Bone marrow (tissue), 2 donors: ENCODE measurements around the gene TGFBRAP1.

Source experiments
- DNase-seq, 2 donors: peaks; one replicate each; lab custom pipeline; 2025; lab: John Stamatoyannopoulos, UW

The TGFBRAP1 gene

GRCh38 chr2:105317937-105318336, 11.6 kb downstream of the TGFBRAP1 start:
- no peak for DNase-seq

DNA sequence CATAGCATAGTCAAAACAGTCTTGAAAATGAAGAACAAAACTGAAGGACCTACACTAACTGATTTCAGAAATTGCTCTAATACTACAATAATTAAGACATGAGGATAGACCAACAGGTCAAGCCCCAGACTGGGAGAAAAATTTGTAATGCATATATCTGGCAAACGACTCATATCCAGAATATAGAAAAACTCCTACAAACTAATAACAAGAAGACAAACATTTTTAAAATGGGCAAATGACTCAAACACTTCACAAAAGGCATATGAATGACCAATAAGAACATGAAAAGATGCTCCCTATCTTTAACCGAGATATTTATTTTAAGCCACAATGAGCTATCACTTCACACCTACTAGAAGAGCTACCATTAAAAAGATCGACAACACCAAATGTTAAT, 14.2 kb downstream of the TGFBRAP1 start:
- DNase-seq: no peak

DNA sequence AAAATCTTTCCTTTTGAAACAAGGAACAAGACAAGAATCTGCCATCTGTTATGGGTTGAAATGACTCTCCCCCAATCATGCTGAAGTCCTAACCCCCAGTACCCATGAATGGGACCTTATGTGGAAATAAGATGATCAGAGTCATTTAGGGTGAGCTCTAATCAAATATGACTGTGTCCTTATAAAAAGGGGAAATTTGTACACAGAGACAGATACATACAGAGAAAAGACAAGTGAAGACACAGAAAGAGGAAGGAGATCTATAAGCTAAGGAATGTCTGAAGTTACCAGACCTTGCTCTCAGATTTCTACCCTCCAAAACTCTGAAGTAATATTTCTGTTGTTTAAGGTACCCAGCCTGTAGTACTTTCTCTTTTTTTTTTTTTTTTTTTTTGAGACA, 15.7 kb downstream of the TGFBRAP1 start:
- peak in 1 of 2 donors; percentile 62 for DNase-seq

- peak in 1 of 2 donors; percentile 58 for DNase-seq
Measured at GRCh38 chr2:105309147-105309545, 20.4 kb downstream of the TGFBRAP1 start.

- DNase-seq: no peak
Measured at GRCh38 chr2:105308382-105309146, 21.0 kb downstream of the TGFBRAP1 start.

GRCh38 chr2:105307962-105308361, 21.6 kb downstream of the TGFBRAP1 start:
- no peak for DNase-seq

- DNase-seq: no peak
Measured at GRCh38 chr2:105307550-105307949, 22.0 kb downstream of the TGFBRAP1 start.

- no peak for DNase-seq
Measured at GRCh38 chr2:105307146-105307545, 22.4 kb downstream of the TGFBRAP1 start.

DNA sequence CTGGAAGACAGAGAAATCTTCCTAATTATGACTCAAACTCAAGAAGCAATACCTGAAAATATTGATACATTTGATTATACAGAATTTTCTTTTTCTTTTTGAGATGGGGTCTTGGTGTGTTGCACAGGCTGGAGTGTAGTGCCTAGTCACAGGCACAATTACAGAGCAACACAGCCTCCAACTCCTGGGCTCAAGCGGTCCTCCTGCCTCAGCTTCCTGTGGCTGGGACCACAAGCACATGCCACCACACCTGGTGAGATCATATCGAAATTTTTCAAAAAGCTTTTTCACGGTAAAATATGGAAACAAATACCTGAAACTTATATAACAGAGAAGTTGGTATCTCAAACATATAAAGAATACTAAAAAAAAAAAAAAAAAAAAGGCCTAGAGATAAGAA, 27.9 kb downstream of the TGFBRAP1 start:
- DNase-seq: no peak

- no peak for DNase-seq
Measured at GRCh38 chr2:105299290-105299689, 30.2 kb downstream of the TGFBRAP1 start.

DNA sequence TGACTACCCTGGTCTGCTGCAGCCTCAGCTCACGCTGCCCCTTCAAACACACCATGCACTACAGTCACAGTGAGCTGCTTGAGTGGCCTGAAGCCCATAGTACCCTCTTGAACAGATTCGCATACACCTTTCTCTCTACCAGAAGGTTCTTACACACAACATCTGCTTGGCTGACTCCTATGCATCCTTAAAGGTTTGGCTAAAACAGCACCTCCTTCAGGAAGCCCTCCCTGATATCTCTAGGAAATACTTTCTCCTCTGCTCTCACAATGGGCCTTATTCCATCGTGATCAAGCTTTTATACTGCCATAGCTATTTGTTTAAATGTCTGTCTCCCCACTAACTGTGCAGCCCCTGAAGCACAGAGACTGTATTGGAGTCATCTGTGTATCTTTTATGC, 31.5 kb downstream of the TGFBRAP1 start:
- no peak for DNase-seq

GRCh38 chr2:105297216-105297615, 32.3 kb downstream of the TGFBRAP1 start:
- no peak for DNase-seq

- no peak for DNase-seq
Measured at GRCh38 chr2:105296017-105296611, 33.4 kb downstream of the TGFBRAP1 start.

DNA sequence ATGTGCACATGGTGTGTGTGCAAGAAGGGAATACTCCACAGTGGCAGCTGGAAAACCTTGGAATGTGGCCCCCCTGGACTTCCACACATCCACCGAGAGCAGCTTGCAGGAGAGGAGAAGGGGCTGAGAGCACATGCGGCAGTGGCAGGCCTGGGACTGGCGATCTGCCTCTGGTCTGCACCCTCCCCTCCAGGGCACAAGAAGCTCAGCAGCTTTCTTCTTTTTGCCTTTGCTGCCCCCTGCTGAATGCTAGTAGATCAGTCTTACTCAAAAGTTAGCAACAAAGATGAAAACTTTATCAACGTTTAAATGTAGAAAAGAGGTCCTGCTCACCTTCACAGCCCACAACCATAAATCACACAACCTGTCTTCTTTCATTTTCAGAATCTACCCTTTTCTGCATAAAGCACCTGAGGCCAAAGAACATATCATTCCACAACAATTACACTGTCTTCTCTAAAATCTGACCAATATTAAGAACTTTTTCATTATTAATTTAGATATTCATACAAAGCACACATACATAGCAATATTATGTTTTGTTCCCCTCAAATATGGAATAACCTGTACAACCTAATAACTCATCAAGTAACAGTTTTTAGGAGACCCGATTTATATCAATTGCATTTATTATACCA, 34.6 kb downstream of the TGFBRAP1 start:
- DNase-seq: peak in 1 of 2 donors; percentile 35

- DNase-seq: no peak
Measured at GRCh38 chr2:105294046-105294445, 35.5 kb downstream of the TGFBRAP1 start.

DNA sequence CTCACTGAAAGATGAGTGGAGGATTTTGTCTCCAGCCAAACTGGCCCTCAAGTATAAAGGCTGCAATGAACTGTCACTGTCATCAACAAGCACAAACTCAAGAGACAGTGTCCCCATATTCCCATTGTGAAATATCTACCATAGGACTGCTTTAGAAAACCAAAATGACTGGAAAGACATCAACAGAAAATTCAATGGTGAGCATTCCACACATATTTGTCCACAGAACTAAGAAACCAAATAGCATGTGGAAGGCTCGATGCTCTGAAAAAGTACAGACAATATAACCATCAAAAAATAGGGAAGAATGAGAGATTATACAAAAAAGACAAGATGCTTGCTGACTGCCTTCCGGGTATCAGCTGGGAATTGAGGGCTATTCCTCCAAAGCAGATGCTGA, 37.6 kb downstream of the TGFBRAP1 start:
- DNase-seq: no peak

DNA sequence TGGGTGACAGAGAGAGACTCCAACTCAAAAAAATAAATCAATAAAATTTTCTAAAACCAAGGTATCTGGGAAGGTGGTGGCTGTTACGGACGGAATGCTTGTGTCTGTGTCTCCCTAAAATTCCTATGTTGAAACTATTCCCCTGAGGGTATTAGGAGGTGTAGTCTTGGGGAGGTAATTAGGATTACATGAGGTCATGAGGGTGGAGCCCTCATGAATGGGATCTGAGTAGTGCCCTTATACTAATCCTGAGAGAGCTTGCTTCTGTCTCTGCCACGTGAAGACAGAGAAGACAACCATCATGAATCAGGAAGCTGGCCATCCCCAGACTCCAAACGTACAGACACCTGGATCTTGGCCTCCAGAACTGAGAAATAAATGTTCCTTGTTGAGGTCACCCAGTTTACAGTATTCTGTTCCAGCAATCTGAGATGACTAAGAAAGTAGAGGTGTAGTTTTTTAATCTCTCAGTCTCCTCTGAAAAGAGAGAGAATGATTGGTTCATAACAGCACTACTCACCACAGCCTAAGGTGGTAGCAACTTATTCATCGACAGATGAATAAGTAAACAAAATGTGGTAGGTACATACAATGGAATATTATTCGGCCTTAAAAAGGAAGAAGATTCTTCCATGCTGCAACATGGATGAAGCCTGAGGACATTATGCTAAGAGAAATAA, 38.4 kb downstream of the TGFBRAP1 start:
- no peak for DNase-seq

DNA sequence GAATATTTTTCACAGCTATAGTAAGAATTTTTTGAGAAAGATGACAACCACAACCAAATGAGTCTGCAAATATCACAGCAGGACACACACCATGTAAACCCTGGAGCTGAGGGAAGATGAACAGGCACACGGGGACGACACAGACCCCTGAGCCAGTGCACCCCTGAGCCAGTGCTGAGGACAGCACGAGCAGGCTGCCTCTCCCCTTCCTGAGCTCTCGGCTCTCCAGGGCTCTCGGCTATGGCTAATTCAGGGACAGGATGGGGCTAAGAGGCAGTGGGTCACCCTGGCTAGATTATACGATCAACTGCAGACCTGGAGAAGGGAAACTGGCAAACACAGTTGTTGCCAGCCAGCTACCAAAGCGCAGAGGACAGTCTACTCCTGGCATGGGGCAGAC, 41.4 kb downstream of the TGFBRAP1 start:
- DNase-seq: no peak

- peak in 1 of 2 donors; percentile 61 for DNase-seq
Measured at GRCh38 chr2:105287692-105288091, 41.8 kb downstream of the TGFBRAP1 start.

DNA sequence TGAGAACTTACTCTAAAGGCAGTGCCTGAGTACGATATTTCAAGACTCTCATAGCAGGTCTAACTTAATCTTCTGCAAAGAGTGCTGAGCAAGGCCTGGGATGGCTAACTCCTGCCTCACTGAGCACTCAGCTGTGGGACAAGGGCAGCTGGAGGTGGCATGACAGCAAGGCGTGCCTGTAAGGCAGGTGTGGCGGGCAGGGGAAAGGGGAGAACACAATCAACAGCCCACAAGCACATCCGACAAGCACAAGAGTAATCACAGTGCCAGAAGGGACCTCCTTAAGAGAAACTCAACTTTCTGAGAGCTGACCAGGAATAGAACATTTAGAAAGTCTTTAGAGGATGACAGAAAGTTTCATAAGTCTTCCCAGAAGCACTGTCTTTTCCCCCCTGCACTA, 46.0 kb downstream of the TGFBRAP1 start:
- no peak for DNase-seq

- DNase-seq: no peak
Measured at GRCh38 chr2:105280281-105280680, 49.3 kb downstream of the TGFBRAP1 start.

DNA sequence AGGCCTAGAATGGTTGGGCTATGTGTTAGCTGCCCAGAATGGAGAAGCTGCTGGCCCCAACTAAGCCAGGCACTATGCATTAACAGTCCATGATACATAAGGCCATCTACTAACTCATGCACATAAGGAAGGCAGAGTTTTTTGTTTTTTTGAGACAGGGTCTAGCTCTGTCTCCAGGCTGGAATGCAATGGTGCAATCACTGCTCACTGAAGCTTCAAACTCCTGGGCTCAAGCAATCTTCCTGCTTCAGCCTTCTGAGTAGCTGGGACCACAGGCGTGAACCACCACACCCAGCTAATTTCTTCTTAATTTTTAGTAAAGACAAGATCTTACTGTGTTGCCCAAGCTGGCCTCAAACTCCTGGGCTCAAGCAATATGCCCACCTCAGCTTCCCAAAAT, 50.4 kb downstream of the TGFBRAP1 start:
- no peak for DNase-seq

GRCh38 chr2:105278654-105279053, 50.9 kb downstream of the TGFBRAP1 start:
- no peak for DNase-seq
